K562 (cell line): ENCODE data around the gene MAP3K6. TPM values are rescaled to one million over a fixed set of nuclear protein-coding genes. Genes with fewer than 3 reads are reported as not detected.
A peak's percentile ranks its signal among the peaks of the same experiment; 100 is the strongest.

ENCODE experiments used
- CTBP1 ChIP-seq: fragments of 450-650 bp; IDR thresholded peaks from 2 replicates; pipeline ENCODE4 v1.6.1; 2016; ENCODE audit warnings: borderline replicate concordance
- DNMT1 ChIP-seq: fragments of 450-650 bp; IDR thresholded peaks from 2 replicates; pipeline ENCODE4 v1.6.1; 2016; ENCODE audit warnings: antibody characterized with exemption, mild to moderate bottlenecking
- ELF1 ChIP-seq: fragments of 200-800 bp; sonication (Bioruptor generic); IDR thresholded peaks from 2 replicates; pipeline ENCODE4 v1.6.1; 2016; ENCODE audit warnings: missing genetic modification characterization, missing compliant biosample characterization
- FOSL1 ChIP-seq: fragments of 200-800 bp; sonication (Bioruptor generic); conservative IDR thresholded peaks from 2 replicates; pipeline ENCODE4 v1.6.1; 2016; ENCODE audit warnings: missing genetic modification characterization, missing compliant biosample characterization
- GABPB1 ChIP-seq: sonication (generic); formaldehyde crosslinking; IDR thresholded peaks from 2 replicates; pipeline ENCODE4 v1.8.0; 2022; ENCODE audit warnings: mild to moderate bottlenecking, missing genetic modification reagents
- HMGN3 ChIP-seq: IDR thresholded peaks from 2 replicates; pipeline ENCODE4 v1.6.1; 2011; ENCODE audit warnings: borderline replicate concordance, low read depth, mild to moderate bottlenecking, mixed read lengths, low read length; ENCODE audit not compliant: insufficient read length; ENCODE audit errors: extremely low read depth
- KAT8 ChIP-seq: fragments of 450-650 bp; IDR thresholded peaks from 2 replicates; pipeline ENCODE4 v1.6.1; 2016; ENCODE audit warnings: low read depth, mild to moderate bottlenecking
- KDM5B ChIP-seq: fragments of 200-600 bp; sonication (generic); IDR thresholded peaks from 2 replicates; pipeline ENCODE4 v1.6.1; 2012; ENCODE audit warnings: low read depth, mild to moderate bottlenecking, moderate library complexity, low read length, control low read depth, inconsistent platforms; ENCODE audit not compliant: insufficient replicate concordance
- LARP7 ChIP-seq: fragments of 450-650 bp; IDR thresholded peaks from 2 replicates; pipeline ENCODE4 v1.6.1; 2016
- RBFOX2 ChIP-seq: fragments of 200-400 bp; formaldehyde crosslinking; IDR thresholded peaks from 2 replicates; pipeline ENCODE4 v1.6.1; 2017; ENCODE audit warnings: low read depth, mild to moderate bottlenecking, low read length, moderate library complexity
- RBM25 ChIP-seq: fragments of 200-400 bp; formaldehyde crosslinking; IDR thresholded peaks from 2 replicates; pipeline ENCODE4 v1.6.1; 2018; ENCODE audit warnings: low read length, low read depth, moderate library complexity; ENCODE audit not compliant: severe bottlenecking
- SIN3A ChIP-seq, 2 experiments: fragments of 150-350 bp in 1 of 2; IDR thresholded peaks; 2 replicates each; pipeline ENCODE4 v1.6.1; 2011 to 2016; ENCODE audit warnings: borderline replicate concordance in 2 of 2, low read depth in 2 of 2, low read length in 2 of 2, mild to moderate bottlenecking in 2 of 2, moderate library complexity in 2 of 2; ENCODE audit not compliant: control insufficient read depth in 1 of 2
- SIX5 ChIP-seq, 2 experiments: IDR thresholded peaks; 2 replicates each; pipeline ENCODE4 v1.6.1; 2011; ENCODE audit warnings: low read length in 2 of 2, borderline replicate concordance in 1 of 2, low read depth in 1 of 2, mild to moderate bottlenecking in 1 of 2, moderate library complexity in 1 of 2; ENCODE audit not compliant: insufficient read depth in 1 of 2
- SLC30A9 ChIP-seq: fragments of 250-450 bp; sonication (Bioruptor Pico); IDR thresholded peaks from 2 replicates; pipeline ENCODE4 v1.8.0; 2022; ENCODE audit warnings: mild to moderate bottlenecking, moderate library complexity
- TBL1XR1 ChIP-seq, 2 experiments: IDR thresholded peaks; 2 replicates each; pipeline ENCODE4 v1.6.1; 2012; ENCODE audit warnings: improper control_type of control experiment in 2 of 2, low read length in 2 of 2, mild to moderate bottlenecking in 1 of 2
- TFAP4 ChIP-seq: sonication (generic); formaldehyde crosslinking; IDR thresholded peaks from 2 replicates; pipeline ENCODE4 v1.8.0; 2022; ENCODE audit warnings: missing genetic modification reagents, mild to moderate bottlenecking, moderate library complexity, borderline replicate concordance
- ZNF224 ChIP-seq: sonication (generic); formaldehyde crosslinking; IDR thresholded peaks from 2 replicates; pipeline ENCODE4 v1.8.0; 2022; ENCODE audit warnings: mild to moderate bottlenecking, missing genetic modification reagents
- ZNF263 ChIP-seq: sonication (generic); formaldehyde crosslinking; IDR thresholded peaks from 2 replicates; pipeline ENCODE4 v1.8.0; 2022; ENCODE audit warnings: mild to moderate bottlenecking, missing genetic modification reagents, borderline replicate concordance
- ZNF695 ChIP-seq: fragments of 450-650 bp; formaldehyde crosslinking; IDR thresholded peaks from 2 replicates; pipeline ENCODE4 v1.4.0; 2020; ENCODE audit warnings: mild to moderate bottlenecking, moderate library complexity
- ZNF766 ChIP-seq: fragments of 200-800 bp; sonication (Bioruptor generic); conservative IDR thresholded peaks from 2 replicates; pipeline ENCODE4 v1.6.1; 2016; ENCODE audit warnings: missing genetic modification characterization, missing compliant biosample characterization
- polyA plus RNA-seq, 8 experiments: library from polyadenylated mRNA; depleted of rRNA in 4 of 8; stranded (reverse) in 5 of 8; unstranded in 3 of 8; fragments of >200 nt; fragmentation: Nextera tagmentation in 2 of 8; fragmentation: Illumina TruSeq in 1 of 8; extraction: Ambion mirVana in 2 of 8; extraction: Trizol in 1 of 8; gene quantifications; 2 replicates each; pipeline versions ENCODE4 v1.2.1 to v1.2.3, GENCODE V29; 2011 to 2014; ENCODE audit warnings: inconsistent platforms in 1 of 8, missing spikeins in 1 of 8
- total RNA-seq, 7 experiments: library from RNA; depleted of rRNA in 6 of 7; stranded (reverse); fragments of >200 nt in 6 of 7; fragmentation: Illumina TruSeq in 2 of 7; extraction: Trizol in 2 of 7; gene quantifications; 2 replicates each; pipeline versions ENCODE4 v1.2.1 to v1.2.3, GENCODE V29; 2011 to 2021; ENCODE audit warnings: low replicate concordance in 1 of 7
- TF ChIP-seq, protein P1 (sequence below): fragments of 450-650 bp; IDR thresholded peaks from 2 replicates; pipeline ENCODE4 v1.6.1; 2017; ENCODE audit warnings: mild to moderate bottlenecking, moderate library complexity
- TF ChIP-seq, protein P2 (sequence below): fragments of 250-450 bp; sonication (Bioruptor Pico); IDR thresholded peaks from 2 replicates; pipeline ENCODE4 v1.4.0; 2020; ENCODE audit warnings: mild to moderate bottlenecking, moderate library complexity, borderline replicate concordance
- TF ChIP-seq, protein P3 (sequence below): sonication (generic); formaldehyde crosslinking; IDR thresholded peaks from 2 replicates; pipeline ENCODE4 v1.8.1; 2022; ENCODE audit warnings: missing genetic modification reagents

The MAP3K6 gene
- total and polyA plus RNA-seq, 9 of the 15 experiments (the other 6 are each of a cell fraction or from before 2014, with no cell fraction given) = 0.99 to 21.9 (median 7.0) TPM

GRCh38 chr1:27383039-27383605, 16.4 kb upstream of the MAP3K6 start, which contains the start of gene CD164L2 (continued):
- TF ChIP-seq, protein P1, sequence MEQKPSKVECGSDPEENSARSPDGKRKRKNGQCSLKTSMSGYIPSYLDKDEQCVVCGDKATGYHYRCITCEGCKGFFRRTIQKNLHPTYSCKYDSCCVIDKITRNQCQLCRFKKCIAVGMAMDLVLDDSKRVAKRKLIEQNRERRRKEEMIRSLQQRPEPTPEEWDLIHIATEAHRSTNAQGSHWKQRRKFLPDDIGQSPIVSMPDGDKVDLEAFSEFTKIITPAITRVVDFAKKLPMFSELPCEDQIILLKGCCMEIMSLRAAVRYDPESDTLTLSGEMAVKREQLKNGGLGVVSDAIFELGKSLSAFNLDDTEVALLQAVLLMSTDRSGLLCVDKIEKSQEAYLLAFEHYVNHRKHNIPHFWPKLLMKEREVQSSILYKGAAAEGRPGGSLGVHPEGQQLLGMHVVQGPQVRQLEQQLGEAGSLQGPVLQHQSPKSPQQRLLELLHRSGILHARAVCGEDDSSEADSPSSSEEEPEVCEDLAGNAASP = no peak
- TF ChIP-seq, protein P2, sequence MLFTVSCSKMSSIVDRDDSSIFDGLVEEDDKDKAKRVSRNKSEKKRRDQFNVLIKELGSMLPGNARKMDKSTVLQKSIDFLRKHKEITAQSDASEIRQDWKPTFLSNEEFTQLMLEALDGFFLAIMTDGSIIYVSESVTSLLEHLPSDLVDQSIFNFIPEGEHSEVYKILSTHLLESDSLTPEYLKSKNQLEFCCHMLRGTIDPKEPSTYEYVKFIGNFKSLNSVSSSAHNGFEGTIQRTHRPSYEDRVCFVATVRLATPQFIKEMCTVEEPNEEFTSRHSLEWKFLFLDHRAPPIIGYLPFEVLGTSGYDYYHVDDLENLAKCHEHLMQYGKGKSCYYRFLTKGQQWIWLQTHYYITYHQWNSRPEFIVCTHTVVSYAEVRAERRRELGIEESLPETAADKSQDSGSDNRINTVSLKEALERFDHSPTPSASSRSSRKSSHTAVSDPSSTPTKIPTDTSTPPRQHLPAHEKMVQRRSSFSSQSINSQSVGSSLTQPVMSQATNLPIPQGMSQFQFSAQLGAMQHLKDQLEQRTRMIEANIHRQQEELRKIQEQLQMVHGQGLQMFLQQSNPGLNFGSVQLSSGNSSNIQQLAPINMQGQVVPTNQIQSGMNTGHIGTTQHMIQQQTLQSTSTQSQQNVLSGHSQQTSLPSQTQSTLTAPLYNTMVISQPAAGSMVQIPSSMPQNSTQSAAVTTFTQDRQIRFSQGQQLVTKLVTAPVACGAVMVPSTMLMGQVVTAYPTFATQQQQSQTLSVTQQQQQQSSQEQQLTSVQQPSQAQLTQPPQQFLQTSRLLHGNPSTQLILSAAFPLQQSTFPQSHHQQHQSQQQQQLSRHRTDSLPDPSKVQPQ (CRISPR knock-in tag) = no peak
- no peak for TF ChIP-seq ZNF766 (CRISPR knock-in tag)
- TF ChIP-seq KDM5B = peak; percentile 46
- TF ChIP-seq HMGN3 = peak; percentile 62
- TF ChIP-seq SIN3A (IDR thresholded peaks at IDR 0.05; ENCODE audit: borderline replicate concordance in 2 of 2, control insufficient read depth in 1 of 2, low read depth in 2 of 2, low read length in 2 of 2) = peak in 1 of 2 experiments; percentile 32; a peak in 1 of 4 replicates
- TF ChIP-seq ZNF224 = no peak
- TF ChIP-seq, protein P3, sequence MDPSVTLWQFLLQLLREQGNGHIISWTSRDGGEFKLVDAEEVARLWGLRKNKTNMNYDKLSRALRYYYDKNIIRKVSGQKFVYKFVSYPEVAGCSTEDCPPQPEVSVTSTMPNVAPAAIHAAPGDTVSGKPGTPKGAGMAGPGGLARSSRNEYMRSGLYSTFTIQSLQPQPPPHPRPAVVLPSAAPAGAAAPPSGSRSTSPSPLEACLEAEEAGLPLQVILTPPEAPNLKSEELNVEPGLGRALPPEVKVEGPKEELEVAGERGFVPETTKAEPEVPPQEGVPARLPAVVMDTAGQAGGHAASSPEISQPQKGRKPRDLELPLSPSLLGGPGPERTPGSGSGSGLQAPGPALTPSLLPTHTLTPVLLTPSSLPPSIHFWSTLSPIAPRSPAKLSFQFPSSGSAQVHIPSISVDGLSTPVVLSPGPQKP (CRISPR knock-in tag) = no peak
- TF ChIP-seq RBM25 = no peak
- TF ChIP-seq LARP7 = no peak
- TF ChIP-seq RBFOX2 = peak; percentile 49
- TF ChIP-seq CTBP1 = no peak
- TF ChIP-seq KAT8 = no peak
- no peak for TF ChIP-seq ZNF263 (CRISPR knock-in tag)
- TF ChIP-seq ZNF695 = no peak
- TF ChIP-seq SLC30A9 (CRISPR knock-in tag) = no peak
- TF ChIP-seq GABPB1 (CRISPR knock-in tag) = peak; percentile 51; the same call in 1 of the 2 replicates
- no peak for TF ChIP-seq TBL1XR1 (IDR thresholded peaks at IDR 0.05; ENCODE audit: low read length in 2 of 2)
- no peak for TF ChIP-seq DNMT1
- TF ChIP-seq ELF1 = no peak
- TF ChIP-seq FOSL1 = no peak
- TF ChIP-seq SIX5 (IDR thresholded peaks at IDR 0.05; ENCODE audit: borderline replicate concordance in 1 of 2, insufficient read depth in 1 of 2, low read depth in 1 of 2, low read length in 2 of 2) = no peak
- peak; percentile 64; the same call in 1 of the 2 replicates for TF ChIP-seq TFAP4 (CRISPR knock-in tag)
